A549 (cell line): ENCODE data around the gene FGF3.

Experiments
- CTCF ChIP-seq: fragments of >200 bp; sonication (Bioruptor Twin); formaldehyde crosslinking; IDR thresholded peaks from 3 replicates; pipeline ENCODE4 v1.5.1; 2016
- GATA3 ChIP-seq: IDR thresholded peaks from 2 replicates; pipeline ENCODE4 v1.6.1; 2012; ENCODE audit warnings: borderline replicate concordance
- MAX ChIP-seq: IDR thresholded peaks from 2 replicates; pipeline ENCODE4 v1.6.1; 2012
- MYC ChIP-seq: IDR thresholded peaks from 2 replicates; pipeline ENCODE4 v1.6.1; 2012; ENCODE audit warnings: mild to moderate bottlenecking, inconsistent platforms, low read length, improper control_type of control experiment, borderline replicate concordance
- POLR2A ChIP-seq: IDR thresholded peaks from 2 replicates; pipeline ENCODE4 v1.6.1; 2012; ENCODE audit warnings: mild to moderate bottlenecking, low read length
- RARB ChIP-seq: fragments of 250-450 bp; sonication (Bioruptor Pico); IDR thresholded peaks from 2 replicates; pipeline ENCODE4 v1.8.0; 2021; ENCODE audit warnings: mild to moderate bottlenecking, moderate library complexity
- RFX5 ChIP-seq: fragments of 450-650 bp; IDR thresholded peaks from 2 replicates; pipeline ENCODE4 v1.7.1; 2014; ENCODE audit warnings: antibody characterized with exemption, mild to moderate bottlenecking, moderate library complexity
- SMC3 ChIP-seq: fragments of >200 bp; sonication (Bioruptor Twin); formaldehyde crosslinking; IDR thresholded peaks from 3 replicates; pipeline ENCODE4 v1.6.1; 2018; ENCODE audit warnings: inconsistent platforms
- USF2 ChIP-seq: fragments of 450-650 bp; IDR thresholded peaks from 2 replicates; pipeline ENCODE4 v1.6.1; 2014; ENCODE audit warnings: antibody characterized with exemption
- TF ChIP-seq, protein P1 (sequence below): IDR thresholded peaks from 2 replicates; pipeline ENCODE4 v1.6.1; 2012; ENCODE audit warnings: low read depth, borderline replicate concordance
- TF ChIP-seq, protein P2 (sequence below): fragments of 250-450 bp; sonication (Bioruptor Pico); IDR thresholded peaks from 2 replicates; pipeline ENCODE4 v1.5.0; 2021; ENCODE audit warnings: mild to moderate bottlenecking, moderate library complexity, borderline replicate concordance
- TF ChIP-seq, protein P3 (sequence below): IDR thresholded peaks from 2 replicates; pipeline ENCODE4 v1.6.1; 2012

- TF ChIP-seq POLR2A (no peak), CTCF (no peak), RARB (CRISPR knock-in tag) (no peak), USF2 (no peak), GATA3 (no peak), MYC (no peak), SMC3 (no peak), RFX5 (no peak), MAX (no peak)
- TF ChIP-seq, protein P1, sequence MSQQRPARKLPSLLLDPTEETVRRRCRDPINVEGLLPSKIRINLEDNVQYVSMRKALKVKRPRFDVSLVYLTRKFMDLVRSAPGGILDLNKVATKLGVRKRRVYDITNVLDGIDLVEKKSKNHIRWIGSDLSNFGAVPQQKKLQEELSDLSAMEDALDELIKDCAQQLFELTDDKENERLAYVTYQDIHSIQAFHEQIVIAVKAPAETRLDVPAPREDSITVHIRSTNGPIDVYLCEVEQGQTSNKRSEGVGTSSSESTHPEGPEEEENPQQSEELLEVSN: no peak
- TF ChIP-seq, protein P2, sequence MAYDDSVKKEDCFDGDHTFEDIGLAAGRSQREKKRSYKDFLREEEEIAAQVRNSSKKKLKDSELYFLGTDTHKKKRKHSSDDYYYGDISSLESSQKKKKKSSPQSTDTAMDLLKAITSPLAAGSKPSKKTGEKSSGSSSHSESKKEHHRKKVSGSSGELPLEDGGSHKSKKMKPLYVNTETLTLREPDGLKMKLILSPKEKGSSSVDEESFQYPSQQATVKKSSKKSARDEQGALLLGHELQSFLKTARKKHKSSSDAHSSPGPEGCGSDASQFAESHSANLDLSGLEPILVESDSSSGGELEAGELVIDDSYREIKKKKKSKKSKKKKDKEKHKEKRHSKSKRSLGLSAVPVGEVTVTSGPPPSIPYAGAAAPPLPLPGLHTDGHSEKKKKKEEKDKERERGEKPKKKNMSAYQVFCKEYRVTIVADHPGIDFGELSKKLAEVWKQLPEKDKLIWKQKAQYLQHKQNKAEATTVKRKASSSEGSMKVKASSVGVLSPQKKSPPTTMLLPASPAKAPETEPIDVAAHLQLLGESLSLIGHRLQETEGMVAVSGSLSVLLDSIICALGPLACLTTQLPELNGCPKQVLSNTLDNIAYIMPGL (CRISPR knock-in tag): no peak
- TF ChIP-seq, protein P3, sequence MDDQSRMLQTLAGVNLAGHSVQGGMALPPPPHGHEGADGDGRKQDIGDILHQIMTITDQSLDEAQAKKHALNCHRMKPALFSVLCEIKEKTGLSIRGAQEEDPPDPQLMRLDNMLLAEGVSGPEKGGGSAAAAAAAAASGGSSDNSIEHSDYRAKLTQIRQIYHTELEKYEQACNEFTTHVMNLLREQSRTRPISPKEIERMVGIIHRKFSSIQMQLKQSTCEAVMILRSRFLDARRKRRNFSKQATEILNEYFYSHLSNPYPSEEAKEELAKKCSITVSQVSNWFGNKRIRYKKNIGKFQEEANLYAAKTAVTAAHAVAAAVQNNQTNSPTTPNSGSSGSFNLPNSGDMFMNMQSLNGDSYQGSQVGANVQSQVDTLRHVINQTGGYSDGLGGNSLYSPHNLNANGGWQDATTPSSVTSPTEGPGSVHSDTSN: no peak
Observed at GRCh38 chr11:69832561-69833413, 13.6 kb upstream of the FGF3 start.
